Right cardiac atrium (tissue), 5 donors: ENCODE measurements around the gene EXOC7. TPM values are rescaled to one million over a fixed set of nuclear protein-coding genes. Genes with fewer than 3 reads are reported as not detected.

Experiments used
- ATAC-seq, 2 donors: fragments of 200-7000 bp; cut with Tn5 transposase; one replicate each; pipeline versions ENCODE4 v1.8.0 to v1.9.1; 2020; ENCODE audit warnings: moderate library complexity in 2 of 2, mild to moderate bottlenecking in 1 of 2
- DNase-seq, 3 donors: peaks; one replicate each; pipeline ENCODE4 v3.0.0-alpha.2; 2020
- H3K27ac ChIP-seq: one replicate; pipeline ENCODE4 v1.5.1; 2013; ENCODE audit warnings: mild to moderate bottlenecking, low read length, control low read depth, moderate library complexity
- H3K27me3 ChIP-seq: one replicate; pipeline ENCODE4 v1.6.1; 2013; ENCODE audit not compliant: control insufficient read depth, insufficient read depth
- H3K4me1 ChIP-seq: one replicate; pipeline ENCODE4 v1.6.1; 2013; ENCODE audit warnings: low read length; ENCODE audit not compliant: control insufficient read depth, insufficient read depth
- H3K4me3 ChIP-seq: one replicate; pipeline ENCODE4 v1.5.1; 2013; ENCODE audit warnings: low read length, control low read depth
- H3K9me3 ChIP-seq: one replicate; pipeline ENCODE4 v1.6.1; 2013; ENCODE audit warnings: low read length; ENCODE audit not compliant: control insufficient read depth
- WGBS: extraction: QIAGEN DNeasy Blood & Tissue Kit; methylation state at CpG from one replicate; pipeline ENCODE4 v1.1.7; 2013; 5-methylcytosine and 5-hydroxymethylcytosine counted together
- intact Hi-C, 4 donors: fragments of 100-400 bp; cut with DNase I; formaldehyde crosslinking; loops; one replicate each; pipeline versions ENCODE4 v1.11.0 to v1.14.0; 2022 to 2023
- polyA plus RNA-seq: library from polyadenylated mRNA; stranded (reverse); fragments of 200-250 nt; gene quantifications from one replicate; pipeline ENCODE4 v1.2.3, GENCODE V29; 2013
- total RNA-seq, 4 donors: library from RNA; stranded (reverse); fragmentation: NEBNext Ultra II Directional; extraction: Animal tissue kit (Norgen Biotek cat#: 25700); gene quantifications; one replicate each; pipeline ENCODE4 v1.2.1, GENCODE V29; 2021
- donor health status: healthy with polysubstance abuse.
- donor health status: DM: no; HTN: yes; CAD: no.
- donor health status: DM: no; HTN: no; CAD: no.
- donor health status: DM: no; HTN: yes; CAD: no; lungs with severe emphysema.
- donor health status: DM: yes; HTN: yes; CAD: no.

EXOC7 gene
- total and polyA plus RNA-seq, 5 donors, result 40.4 to 93.5 (median 81.9) TPM

DNA sequence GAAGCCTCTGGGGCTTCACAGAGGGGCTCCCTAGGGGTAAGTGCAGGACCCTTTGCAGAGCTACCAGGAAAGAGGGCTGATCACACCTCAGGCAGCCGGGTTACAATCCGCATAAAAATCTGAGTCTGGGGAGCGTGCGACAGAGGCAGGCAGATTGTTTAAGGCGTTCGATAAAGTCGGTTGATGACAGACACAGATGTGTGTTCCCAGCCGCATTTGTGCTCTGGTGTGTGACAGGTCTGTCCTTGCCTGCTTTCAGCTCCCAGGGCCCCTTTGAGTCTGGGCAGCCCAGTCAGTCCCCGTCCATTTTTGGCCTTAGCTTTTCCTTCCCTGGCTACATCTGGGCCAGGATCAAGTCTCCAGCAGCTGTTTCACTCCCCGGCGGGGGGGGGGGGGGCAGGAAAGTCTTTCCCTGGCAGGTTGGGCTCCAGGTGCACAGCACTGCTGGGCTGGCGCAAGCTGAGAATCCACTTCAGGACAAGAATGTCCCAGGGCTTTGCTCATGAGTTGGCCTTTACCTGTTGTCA is 25.9 kb downstream of the EXOC7 start:
- 17% methylated on average over 12 of the region's 12 CpGs for WGBS
- H3K9me3 ChIP-seq, result no peaks in the 10 kb centered on the region
- ATAC-seq (no peak), DNase-seq (no peak)
- H3K4me3 ChIP-seq, result no peak overlapping the region
- intact Hi-C loops, result no loop called here
- no peak overlapping the region for H3K27ac ChIP-seq
- H3K27me3 ChIP-seq, result no peaks in the 10 kb centered on the region
- no peaks in the 10 kb centered on the region for H3K4me1 ChIP-seq

DNA sequence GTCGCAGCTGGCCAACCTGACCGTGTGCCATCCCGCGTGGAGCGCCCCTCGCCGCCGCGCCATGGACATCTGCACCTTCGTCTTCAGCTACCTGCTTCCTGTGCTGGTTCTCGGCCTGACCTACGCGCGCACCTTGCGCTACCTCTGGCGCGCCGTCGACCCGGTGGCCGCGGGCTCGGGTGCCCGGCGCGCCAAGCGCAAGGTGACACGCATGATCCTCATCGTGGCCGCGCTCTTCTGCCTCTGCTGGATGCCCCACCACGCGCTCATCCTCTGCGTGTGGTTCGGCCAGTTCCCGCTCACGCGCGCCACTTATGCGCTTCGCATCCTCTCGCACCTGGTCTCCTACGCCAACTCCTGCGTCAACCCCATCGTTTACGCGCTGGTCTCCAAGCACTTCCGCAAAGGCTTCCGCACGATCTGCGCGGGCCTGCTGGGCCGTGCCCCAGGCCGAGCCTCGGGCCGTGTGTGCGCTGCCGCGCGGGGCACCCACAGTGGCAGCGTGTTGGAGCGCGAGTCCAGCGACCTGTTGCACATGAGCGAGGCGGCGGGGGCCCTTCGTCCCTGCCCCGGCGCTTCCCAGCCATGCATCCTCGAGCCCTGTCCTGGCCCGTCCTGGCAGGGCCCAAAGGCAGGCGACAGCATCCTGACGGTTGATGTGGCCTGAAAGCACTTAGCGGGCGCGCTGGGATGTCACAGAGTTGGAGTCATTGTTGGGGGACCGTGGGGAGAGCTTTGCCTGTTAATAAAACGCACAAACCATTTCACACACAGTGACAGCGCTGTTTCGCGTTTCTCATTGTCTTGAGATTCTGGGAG is 26.6 kb downstream of the EXOC7 start:
- DNase-seq (no peak), ATAC-seq (no peak)
- H3K4me1 ChIP-seq, result no peaks in the 10 kb centered on the region
- H3K27ac ChIP-seq, result no peak overlapping the region
- no peaks in the 10 kb centered on the region for H3K9me3 ChIP-seq
- WGBS, result 4% methylated on average over 82 of the region's 82 CpGs
- H3K4me3 ChIP-seq, result no peak overlapping the region
- no peaks in the 10 kb centered on the region for H3K27me3 ChIP-seq
- intact Hi-C loops, result no loop called here

- intact Hi-C loops, result no loop called here
- Histone ChIP-seq H3K4me1 (no peaks in the 10 kb centered on the region), H3K4me3 (no peak overlapping the region), H3K27ac (no peak overlapping the region), H3K9me3 (no peaks in the 10 kb centered on the region), H3K27me3 (no peaks in the 10 kb centered on the region)
- 3% methylated on average over 41 of the region's 41 CpGs for WGBS
- DNase-seq (no peak), ATAC-seq (no peak)
These were observed 27.3 kb downstream of the EXOC7 start for GRCh38 chr17:76076146-76076764.

DNA sequence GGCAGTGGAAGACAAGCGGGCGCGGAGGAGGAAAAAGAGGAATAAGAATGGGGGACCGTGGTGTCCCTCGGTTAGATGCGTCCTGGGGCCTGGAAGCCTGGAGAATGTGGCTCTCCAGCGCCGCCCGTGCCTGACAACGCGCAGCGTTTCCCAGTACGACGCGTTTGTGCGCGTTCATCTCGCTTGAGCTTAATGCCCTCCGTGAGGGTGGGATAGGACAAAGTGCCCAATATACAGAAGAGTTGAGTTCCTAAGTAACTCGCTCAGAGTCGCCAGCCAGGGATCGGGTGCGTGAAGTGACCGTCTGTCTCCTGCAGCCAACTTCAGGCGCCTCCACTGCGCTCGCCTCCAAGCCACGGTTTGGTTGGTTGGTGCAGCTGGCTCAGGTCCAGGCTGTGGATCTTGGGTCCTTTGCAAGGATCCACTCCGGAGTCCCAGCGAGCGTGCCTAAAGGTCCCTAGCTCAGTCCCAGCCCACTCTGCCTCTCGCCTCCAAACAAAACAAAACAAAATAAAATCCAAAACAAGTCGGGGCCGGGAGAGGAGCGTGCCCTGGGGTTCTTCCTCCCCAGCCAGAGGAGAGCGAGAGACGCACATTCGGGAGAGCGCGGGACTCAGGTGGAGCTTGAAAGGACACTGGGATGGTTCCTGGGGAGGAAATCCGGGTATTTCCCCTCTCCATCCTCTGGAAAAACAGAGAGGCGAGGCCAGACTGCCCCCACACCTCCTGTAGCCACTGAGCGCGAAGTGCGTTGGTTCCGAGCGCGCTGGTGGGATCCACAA is 28.0 kb downstream of the EXOC7 start:
- no peaks in the 10 kb centered on the region for H3K4me1 ChIP-seq
- no peaks in the 10 kb centered on the region for H3K27me3 ChIP-seq
- intact Hi-C loops, result no loop called here
- DNase-seq, result peak in 1 of 3 donors; percentile 67
- 2% methylated on average over 48 of the region's 48 CpGs for WGBS
- H3K4me3 ChIP-seq, result no peak overlapping the region
- H3K9me3 ChIP-seq, result no peaks in the 10 kb centered on the region
- no peak for ATAC-seq
- no peak overlapping the region for H3K27ac ChIP-seq

DNA sequence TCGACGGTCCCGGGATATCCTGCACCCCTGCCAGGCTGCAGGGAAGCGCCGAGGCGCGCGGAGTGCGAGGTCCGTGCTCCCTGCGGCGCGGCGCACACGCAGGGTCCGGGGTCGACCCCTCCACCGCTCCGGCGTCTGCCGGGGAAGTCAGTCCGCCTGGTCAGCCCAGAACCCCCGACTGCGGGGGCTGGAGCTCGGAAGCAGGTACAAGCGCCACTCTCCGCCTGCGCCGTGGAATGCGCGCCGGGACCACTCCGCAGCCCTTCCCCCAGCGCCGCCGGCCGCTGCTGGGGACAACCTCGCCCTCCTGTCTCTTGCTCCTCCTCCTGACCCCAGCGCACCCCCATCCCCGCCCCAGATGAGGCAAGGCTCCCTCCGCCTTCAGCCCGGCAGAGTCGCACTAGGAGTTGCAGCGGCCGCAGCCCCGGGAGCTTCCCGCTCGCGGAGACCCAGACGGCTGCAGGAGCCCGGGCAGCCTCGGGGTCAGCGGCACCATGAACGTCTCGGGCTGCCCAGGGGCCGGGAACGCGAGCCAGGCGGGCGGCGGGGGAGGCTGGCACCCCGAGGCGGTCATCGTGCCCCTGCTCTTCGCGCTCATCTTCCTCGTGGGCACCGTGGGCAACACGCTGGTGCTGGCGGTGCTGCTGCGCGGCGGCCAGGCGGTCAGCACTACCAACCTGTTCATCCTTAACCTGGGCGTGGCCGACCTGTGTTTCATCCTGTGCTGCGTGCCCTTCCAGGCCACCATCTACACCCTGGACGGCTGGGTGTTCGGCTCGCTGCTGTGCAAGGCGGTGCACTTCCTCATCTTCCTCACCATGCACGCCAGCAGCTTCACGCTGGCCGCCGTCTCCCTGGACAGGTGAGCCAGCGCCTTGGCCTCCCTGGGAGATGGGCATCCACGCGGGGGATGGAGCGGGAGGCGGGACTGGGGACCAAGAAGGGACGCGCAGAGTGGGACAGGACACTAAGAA is 28.9 kb downstream of the EXOC7 start, which contains the start of gene GALR2:
TSS of gene GALR2 (plus strand) at position 392 of the 974 bp plus-strand sequence. CDS start at position 495, 103 bp downstream.
- H3K27ac ChIP-seq, result no peak within 1 kb of the TSS
- no peaks in the 10 kb centered on the region for H3K27me3 ChIP-seq
- DNase-seq (no peak), ATAC-seq (no peak)
- 2% methylated on average over 92 of the region's 92 CpGs for WGBS
- no peaks in the 10 kb centered on the region for H3K4me1 ChIP-seq
- H3K4me3 ChIP-seq, result no peak within 1 kb of the TSS
- H3K9me3 ChIP-seq, result no peaks in the 10 kb centered on the region
- intact Hi-C loops, result no loop called here

DNA sequence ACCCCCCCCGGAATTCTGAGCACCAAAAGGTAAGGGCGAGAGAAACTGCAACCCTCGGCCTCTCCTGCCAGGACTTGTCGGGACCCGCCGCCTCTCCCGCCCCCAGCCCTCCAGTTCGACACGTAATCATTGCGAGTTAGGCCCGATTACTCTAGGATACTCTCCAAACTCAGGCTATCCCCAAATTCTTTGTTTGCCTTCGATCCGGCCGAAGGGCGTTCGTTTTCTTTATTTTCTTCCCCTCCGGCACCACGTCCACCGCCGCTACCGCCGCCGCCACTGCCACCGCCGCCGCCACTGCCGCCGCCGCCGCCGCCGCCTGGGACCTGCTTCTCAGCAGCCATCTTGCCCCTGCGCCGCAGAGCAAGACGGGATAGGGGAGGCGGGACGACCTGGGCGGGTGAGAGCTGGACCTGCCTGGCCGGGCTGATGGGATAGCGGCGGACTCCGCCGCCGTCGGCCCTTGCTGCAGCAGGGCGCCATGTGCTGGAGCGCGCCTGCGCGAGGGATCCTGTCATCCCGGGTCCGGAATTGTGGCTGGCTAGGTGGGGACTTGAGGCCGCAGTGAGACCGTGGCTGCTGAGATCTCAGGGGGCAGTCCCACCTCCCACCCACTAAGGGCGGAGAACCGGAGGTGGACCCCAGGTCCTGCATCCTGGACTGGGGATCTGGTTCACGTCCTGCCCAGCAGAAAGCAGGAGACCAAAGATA is 31.3 kb downstream of the EXOC7 start, which contains the start of gene SRP68:
TSS of gene SRP68 (minus strand) at position 370 of the 711 bp plus-strand sequence. CDS start at position 344, 26 bp downstream.
- ATAC-seq, result peak; percentile 99 to 100
- Histone ChIP-seq H3K27ac (peak within 1 kb of the TSS; percentile 26), H3K9me3 (no peaks in the 10 kb centered on the region), H3K4me3 (peak within 1 kb of the TSS; percentile 76), H3K4me1 (no peaks in the 10 kb centered on the region), H3K27me3 (no peaks in the 10 kb centered on the region)
- peak; percentile 93 to 97 (median 97) for DNase-seq
- under 1% methylated on average over 57 of the region's 57 CpGs for WGBS
- intact Hi-C loops, result loop anchor here in 1 of 4 donors (2.0 kb wide), 1 partner anchor 18 kb away; no protein-coding TSS in a partner anchor

- peak overlapping the region; percentile 10 for H3K27ac ChIP-seq
- no peaks in the 10 kb centered on the region for H3K9me3 ChIP-seq
- ATAC-seq, result no peak
- 13% methylated on average over 15 of the region's 15 CpGs for WGBS
- no peaks in the 10 kb centered on the region for H3K4me1 ChIP-seq
- intact Hi-C loops, result loop anchor here in 1 of 4 donors (2.0 kb wide), 1 partner anchor 19 kb away; no protein-coding TSS in a partner anchor
- H3K27me3 ChIP-seq, result no peaks in the 10 kb centered on the region
- H3K4me3 ChIP-seq, result peak overlapping the region; percentile 76
- no peak for DNase-seq
These were observed 31.9 kb downstream of the EXOC7 start for GRCh38 chr17:76071531-76072147.

GRCh38 chr17:76065775-76066174 is 37.8 kb downstream of the EXOC7 start:
- H3K4me1 ChIP-seq, result no peaks in the 10 kb centered on the region
- 89% methylated on average over 4 of the region's 4 CpGs for WGBS
- no peaks in the 10 kb centered on the region for H3K9me3 ChIP-seq
- DNase-seq (no peak), ATAC-seq (no peak)
- intact Hi-C loops, result no loop called here
- no peaks in the 10 kb centered on the region for H3K27me3 ChIP-seq
- H3K27ac ChIP-seq, result no peak overlapping the region
- no peak overlapping the region for H3K4me3 ChIP-seq

GRCh38 chr17:76063875-76064546 is 39.6 kb downstream of the EXOC7 start:
- 87% methylated on average over 15 of the region's 15 CpGs for WGBS
- no peak overlapping the region for H3K27ac ChIP-seq
- no peak for ATAC-seq

More at GRCh38 chr17:76063875-76064546, 39.6 kb downstream of the EXOC7 start:
- intact Hi-C loops, result no loop called here
- H3K4me3 ChIP-seq, result no peak overlapping the region
- H3K4me1 ChIP-seq, result no peaks in the 10 kb centered on the region
- H3K27me3 ChIP-seq, result no peaks in the 10 kb centered on the region
- DNase-seq, result no peak
- H3K9me3 ChIP-seq, result no peaks in the 10 kb centered on the region
